MV-4-11 (cell line): ENCODE data around the gene WSCD2.

ENCODE experiments used
- DNase-seq: peaks from one replicate; lab custom pipeline; 2025; lab: John Stamatoyannopoulos, UW

Gene WSCD2

GRCh38 chr12:108162207-108162606 is 33.1 kb downstream of the WSCD2 start:
- DNase-seq, result no peak

GRCh38 chr12:108166505-108166904 is 37.4 kb downstream of the WSCD2 start:
- no peak for DNase-seq

GRCh38 chr12:108167974-108168373 is 38.9 kb downstream of the WSCD2 start:
- DNase-seq, result no peak

GRCh38 chr12:108169708-108170107 is 40.6 kb downstream of the WSCD2 start:
- no peak for DNase-seq

GRCh38 chr12:108170164-108170563 is 41.1 kb downstream of the WSCD2 start:
- DNase-seq, result no peak

- no peak for DNase-seq
These were observed 42.9 kb downstream of the WSCD2 start for GRCh38 chr12:108172033-108172432.

GRCh38 chr12:108173160-108173559 is 44.1 kb downstream of the WSCD2 start:
- no peak for DNase-seq

GRCh38 chr12:108173892-108174291 is 44.8 kb downstream of the WSCD2 start:
- DNase-seq, result no peak

- DNase-seq, result no peak
These were observed 45.6 kb downstream of the WSCD2 start for GRCh38 chr12:108174641-108175040.

- no peak for DNase-seq
These were observed 46.2 kb downstream of the WSCD2 start for GRCh38 chr12:108175310-108175709.

- DNase-seq, result no peak
These were observed 47.2 kb downstream of the WSCD2 start for GRCh38 chr12:108176292-108176691.

- no peak for DNase-seq
These were observed 48.0 kb downstream of the WSCD2 start for GRCh38 chr12:108177131-108177530.

GRCh38 chr12:108179305-108179704 is 50.2 kb downstream of the WSCD2 start:
- DNase-seq, result no peak

- no peak for DNase-seq
These were observed 51.4 kb downstream of the WSCD2 start for GRCh38 chr12:108180255-108181094.

GRCh38 chr12:108181095-108181454 is 52.0 kb downstream of the WSCD2 start:
- DNase-seq, result no peak

GRCh38 chr12:108182096-108182495 is 53.0 kb downstream of the WSCD2 start:
- DNase-seq, result no peak

- DNase-seq, result no peak
These were observed 55.9 kb downstream of the WSCD2 start for GRCh38 chr12:108185002-108185401.

- no peak for DNase-seq
These were observed 58.7 kb downstream of the WSCD2 start for GRCh38 chr12:108187831-108188230.

- no peak for DNase-seq
These were observed 61.4 kb downstream of the WSCD2 start for GRCh38 chr12:108190529-108190928.

GRCh38 chr12:108191086-108191485 is 62.0 kb downstream of the WSCD2 start:
- no peak for DNase-seq

- no peak for DNase-seq
These were observed 62.9 kb downstream of the WSCD2 start for GRCh38 chr12:108191938-108192337.

- no peak for DNase-seq
These were observed 64.4 kb downstream of the WSCD2 start for GRCh38 chr12:108193493-108193892.

- no peak for DNase-seq
These were observed 64.8 kb downstream of the WSCD2 start for GRCh38 chr12:108193917-108194316.

GRCh38 chr12:108194585-108194984 is 65.5 kb downstream of the WSCD2 start:
- DNase-seq, result no peak
